HG03025 (cell line): ENCODE data around the gene AHNAK2.
"Not testable (repeated sequence)": the region's sequence is repeated elsewhere in the genome, so short reads cannot be mapped to it uniquely, and the experiment has no call there.

Experiments
- ATAC-seq: cut with Tn5 transposase; IDR thresholded peaks from one replicate; pipeline ENCODE4 v1.9.1; 2021; ENCODE audit warnings: mild to moderate bottlenecking, moderate library complexity; ENCODE audit not compliant: unreplicated experiment, low FRiP score

The AHNAK2 gene

DNA sequence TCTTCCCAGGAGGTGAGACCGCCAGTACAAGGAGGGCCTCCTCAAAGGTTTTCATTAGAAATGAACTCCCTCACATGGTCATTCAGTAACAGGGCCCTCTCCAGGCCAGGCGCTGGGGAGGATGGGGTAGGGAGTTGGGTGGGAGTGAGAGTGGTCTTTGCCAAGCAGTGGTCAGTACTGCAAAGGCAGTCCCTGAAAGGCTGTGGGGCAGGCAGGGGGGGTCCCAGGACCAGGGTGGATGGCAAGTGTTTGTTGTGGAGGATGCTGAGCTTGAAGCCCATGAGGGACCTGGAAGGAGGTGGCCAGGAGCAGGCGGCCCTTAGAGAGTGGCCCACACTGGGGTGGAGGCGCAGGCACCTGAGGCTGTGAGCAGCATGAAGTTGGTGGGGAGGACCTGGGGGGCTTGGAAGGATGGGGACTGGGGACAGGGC, 87.0 kb downstream of the AHNAK2 start:
- ATAC-seq, result no peak

DNA sequence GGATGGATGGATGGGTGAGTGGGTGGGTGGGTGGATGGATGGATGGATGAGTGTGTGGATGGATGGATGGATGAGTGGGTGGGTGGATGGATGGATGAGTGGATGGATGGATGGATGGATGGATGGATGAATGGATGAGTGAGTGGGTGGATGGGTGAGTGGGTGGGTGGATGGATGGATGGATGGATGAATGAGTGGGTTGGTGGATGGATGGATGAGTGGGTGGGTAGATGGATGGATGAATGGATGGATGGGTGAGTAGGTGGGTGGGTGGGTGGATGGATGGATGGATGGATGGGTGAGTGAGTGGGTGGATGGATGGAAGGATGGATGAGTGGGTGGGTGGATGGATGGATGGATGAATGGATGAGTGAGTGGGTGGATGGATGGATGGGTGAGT, 87.9 kb downstream of the AHNAK2 start:
- not testable (repeated sequence) for ATAC-seq

DNA sequence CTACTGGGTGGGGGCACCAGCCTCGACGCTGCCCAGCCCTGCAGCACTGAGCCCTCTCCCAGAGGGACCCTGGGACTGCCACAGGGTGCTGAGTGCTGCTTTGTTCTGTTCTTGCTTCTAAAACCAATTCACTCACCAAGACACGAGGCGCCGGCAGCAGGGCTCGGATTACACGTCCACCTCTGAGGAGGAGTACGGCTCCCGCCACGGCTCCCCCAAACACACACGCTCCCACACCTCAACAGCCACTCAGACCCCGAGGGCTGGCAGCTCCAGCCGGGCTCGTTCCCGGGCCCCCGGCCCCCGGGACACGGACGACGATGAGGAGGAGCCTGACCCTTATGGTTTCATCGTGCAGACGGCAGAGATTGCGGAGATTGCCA, 88.8 kb downstream of the AHNAK2 start:
- no peak for ATAC-seq

DNA sequence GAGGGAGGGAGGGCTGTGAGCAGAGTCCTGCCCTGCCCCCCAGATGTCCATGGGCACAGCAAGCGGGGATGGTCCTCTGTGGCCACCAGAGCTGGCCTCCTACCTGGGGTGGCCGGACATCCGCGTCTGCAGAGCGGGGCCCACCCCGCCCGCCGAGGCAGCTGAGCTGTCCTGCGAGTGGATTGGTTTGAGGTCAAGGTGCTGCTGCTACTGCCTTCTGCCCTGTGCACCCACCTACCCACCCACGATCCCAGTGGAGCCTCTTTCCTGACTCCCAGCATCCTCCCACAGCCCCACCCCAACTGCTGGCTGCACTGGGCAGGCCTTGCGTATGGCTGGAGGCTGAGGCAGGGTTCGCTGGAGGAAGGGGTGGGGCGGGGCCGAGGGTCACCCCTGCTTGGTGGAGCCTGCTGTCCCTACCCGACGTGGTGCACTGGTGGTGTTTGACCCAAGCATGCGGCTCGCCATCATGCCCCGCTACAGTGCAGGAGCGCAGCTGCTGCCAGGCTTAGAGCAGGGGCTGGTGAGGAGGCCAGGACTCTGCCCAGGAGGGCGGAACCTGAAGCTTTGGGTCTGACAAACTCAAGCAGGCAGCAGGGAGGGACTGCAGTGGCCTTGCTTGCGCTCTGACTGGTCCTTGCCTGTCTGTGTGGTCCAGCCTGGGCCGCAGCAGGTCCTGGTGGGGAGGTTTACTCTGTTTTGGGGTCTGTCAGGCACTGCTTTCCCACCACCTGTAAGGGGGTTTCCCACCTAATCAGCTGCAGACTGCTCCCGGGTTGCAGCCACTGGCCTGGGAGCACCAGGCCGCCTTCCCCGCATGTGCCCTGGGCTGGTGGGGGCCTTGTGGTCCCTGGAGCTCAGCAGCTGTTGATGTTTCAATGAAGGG, 89.4 kb downstream of the AHNAK2 start:
- ATAC-seq, result no peak

DNA sequence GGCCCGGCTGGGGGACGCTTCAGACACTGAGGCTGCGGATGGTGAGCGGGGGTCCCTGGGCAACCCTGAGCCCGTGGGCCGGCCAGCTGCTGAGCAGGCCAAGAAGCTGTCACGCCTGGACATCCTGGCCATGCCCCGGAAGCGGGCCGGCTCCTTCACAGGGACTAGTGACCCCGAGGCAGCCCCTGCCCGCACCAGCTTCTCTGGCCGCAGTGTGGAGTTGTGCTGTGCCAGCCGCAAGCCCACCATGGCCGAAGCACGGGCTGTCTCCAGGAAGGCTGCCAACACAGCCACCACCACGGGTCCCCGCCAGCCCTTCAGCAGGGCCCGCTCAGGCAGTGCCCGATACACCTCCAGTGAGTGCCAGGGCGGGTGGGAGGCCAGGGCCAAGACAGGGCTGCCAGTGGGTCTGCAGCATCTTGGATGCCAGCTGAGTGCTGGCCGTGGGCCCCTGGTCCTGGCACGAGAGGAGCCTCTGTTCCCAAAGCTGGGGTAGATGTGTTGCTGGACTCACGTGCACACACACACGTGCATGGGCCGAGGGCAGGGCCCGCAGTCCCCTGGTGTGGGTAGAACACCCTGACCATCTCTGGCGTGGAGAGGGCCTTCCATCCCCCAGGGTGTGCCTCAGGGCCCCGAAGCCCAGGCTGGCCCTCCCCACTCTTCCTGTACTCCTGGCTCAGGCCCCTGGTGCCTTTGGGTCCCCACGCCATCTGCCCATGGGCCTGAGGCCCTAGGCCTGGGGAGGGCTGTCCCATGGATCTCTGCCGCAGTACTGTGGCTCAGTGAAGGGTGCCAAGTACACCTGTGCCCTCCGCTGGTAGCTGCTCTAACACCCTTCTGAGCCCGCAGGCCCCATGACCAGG, 90.3 kb downstream of the AHNAK2 start:
- no peak for ATAC-seq
